ENCODE measurements around the gene SMIM23.

The SMIM23 gene

DNA sequence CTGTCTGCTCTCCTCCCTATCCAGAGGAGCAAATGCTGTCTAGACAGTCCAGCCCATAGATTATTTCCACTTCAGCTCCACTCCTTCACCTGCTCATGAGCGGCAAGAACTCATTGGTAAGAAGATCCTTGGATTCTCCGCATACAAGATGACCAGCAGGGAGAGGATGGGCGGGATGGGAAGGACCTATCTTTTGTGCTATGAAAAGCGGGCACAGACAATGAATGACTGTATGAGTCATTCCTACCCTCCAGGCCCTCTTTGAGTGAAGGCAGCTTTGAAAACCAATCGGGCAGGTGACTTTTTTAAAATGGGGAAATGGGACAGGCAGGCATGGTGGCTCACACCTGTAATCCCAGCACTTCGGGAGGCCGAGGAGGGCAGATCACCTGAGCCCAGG lies 49.4 kb downstream of the SMIM23 start:
- H3K4me1 ChIP-seq, result no peaks in the 10 kb centered on the region
- TF ChIP-seq, protein P1, sequence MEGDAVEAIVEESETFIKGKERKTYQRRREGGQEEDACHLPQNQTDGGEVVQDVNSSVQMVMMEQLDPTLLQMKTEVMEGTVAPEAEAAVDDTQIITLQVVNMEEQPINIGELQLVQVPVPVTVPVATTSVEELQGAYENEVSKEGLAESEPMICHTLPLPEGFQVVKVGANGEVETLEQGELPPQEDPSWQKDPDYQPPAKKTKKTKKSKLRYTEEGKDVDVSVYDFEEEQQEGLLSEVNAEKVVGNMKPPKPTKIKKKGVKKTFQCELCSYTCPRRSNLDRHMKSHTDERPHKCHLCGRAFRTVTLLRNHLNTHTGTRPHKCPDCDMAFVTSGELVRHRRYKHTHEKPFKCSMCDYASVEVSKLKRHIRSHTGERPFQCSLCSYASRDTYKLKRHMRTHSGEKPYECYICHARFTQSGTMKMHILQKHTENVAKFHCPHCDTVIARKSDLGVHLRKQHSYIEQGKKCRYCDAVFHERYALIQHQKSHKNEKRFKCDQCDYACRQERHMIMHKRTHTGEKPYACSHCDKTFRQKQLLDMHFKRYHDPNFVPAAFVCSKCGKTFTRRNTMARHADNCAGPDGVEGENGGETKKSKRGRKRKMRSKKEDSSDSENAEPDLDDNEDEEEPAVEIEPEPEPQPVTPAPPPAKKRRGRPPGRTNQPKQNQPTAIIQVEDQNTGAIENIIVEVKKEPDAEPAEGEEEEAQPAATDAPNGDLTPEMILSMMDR (IDR thresholded peaks at IDR 0.05), result no peak
- no peak overlapping the region for H3K4me2 ChIP-seq (ENCODE audit: low read length)
- H3K4me3 ChIP-seq (ENCODE audit: low read depth, low read length), result no peak overlapping the region
- no peaks in the 10 kb centered on the region for H3K27me3 ChIP-seq (ENCODE audit: control insufficient read depth, insufficient read depth, low read length)
- H3K79me2 ChIP-seq, result no peaks in the 10 kb centered on the region
- no peak overlapping the region for H3K27ac ChIP-seq
- no peaks in the 10 kb centered on the region for H3K36me3 ChIP-seq (ENCODE audit: control insufficient read depth, insufficient read depth, low read length)
- H3K9me3 ChIP-seq (ENCODE audit: control insufficient read depth, low read length), result no peaks in the 10 kb centered on the region
- H2AFZ ChIP-seq, result no peak overlapping the region
- H3K9ac ChIP-seq, result no peak overlapping the region

DNA sequence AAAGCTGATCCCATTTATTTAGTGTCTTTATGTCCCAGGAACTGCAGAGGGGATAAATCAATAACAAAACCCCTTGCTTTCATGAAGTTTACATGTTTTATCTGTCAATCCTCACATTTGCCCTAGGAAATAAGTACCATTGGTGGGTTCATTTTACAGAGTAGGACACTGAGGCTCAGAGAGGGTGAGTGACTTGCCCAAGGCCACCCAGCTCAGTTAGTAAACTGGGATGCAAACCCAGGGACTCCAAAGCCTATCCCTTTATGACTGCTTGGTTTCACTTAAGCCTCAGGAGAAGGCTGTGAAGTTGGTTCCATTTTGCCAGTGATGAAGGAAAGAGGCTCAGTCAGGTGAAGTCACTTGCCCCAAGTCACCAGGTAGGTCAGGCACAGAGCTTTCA lies 51.9 kb downstream of the SMIM23 start:
- H3K27ac ChIP-seq, result no peak overlapping the region
- H3K27me3 ChIP-seq (ENCODE audit: control insufficient read depth, insufficient read depth, low read length), result no peaks in the 10 kb centered on the region
- H3K9ac ChIP-seq, result no peak overlapping the region
- no peak overlapping the region for H3K4me2 ChIP-seq (ENCODE audit: low read length)
- no peak overlapping the region for H2AFZ ChIP-seq
- H3K9me3 ChIP-seq (ENCODE audit: control insufficient read depth, low read length), result no peaks in the 10 kb centered on the region
- TF ChIP-seq, protein P1 (IDR thresholded peaks at IDR 0.05), result no peak
- no peaks in the 10 kb centered on the region for H3K79me2 ChIP-seq
- no peak overlapping the region for H3K4me3 ChIP-seq (ENCODE audit: low read depth, low read length)
- H3K4me1 ChIP-seq, result no peaks in the 10 kb centered on the region
- no peaks in the 10 kb centered on the region for H3K36me3 ChIP-seq (ENCODE audit: control insufficient read depth, insufficient read depth, low read length)

DNA sequence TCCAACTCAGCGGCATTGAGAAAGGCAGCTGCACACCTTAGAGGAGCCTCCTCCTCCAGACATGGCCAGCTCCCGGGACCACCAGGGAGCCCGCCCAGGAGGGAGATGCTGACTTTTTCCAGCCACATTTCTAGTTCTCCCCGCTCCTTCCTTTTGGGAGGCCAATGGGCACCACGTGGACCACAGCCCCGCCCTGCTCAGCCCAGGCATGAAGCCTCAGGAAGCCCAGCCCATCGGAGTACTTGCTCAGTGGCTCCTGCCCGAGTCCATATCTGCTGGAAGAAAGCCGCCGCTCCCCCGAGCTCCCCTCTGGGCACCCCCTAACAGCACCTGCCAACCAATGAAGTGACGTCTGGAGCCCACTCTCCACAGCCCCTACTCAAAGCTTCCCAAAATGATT lies 52.4 kb downstream of the SMIM23 start:
- Histone ChIP-seq H3K4me3 (ENCODE audit: low read depth, low read length) (no peak overlapping the region), H2AFZ (no peak overlapping the region), H3K27ac (no peak overlapping the region), H3K4me1 (no peaks in the 10 kb centered on the region), H3K27me3 (ENCODE audit: control insufficient read depth, insufficient read depth, low read length) (no peaks in the 10 kb centered on the region), H3K79me2 (no peaks in the 10 kb centered on the region), H3K9ac (no peak overlapping the region), H3K36me3 (ENCODE audit: control insufficient read depth, insufficient read depth, low read length) (no peaks in the 10 kb centered on the region), H3K9me3 (ENCODE audit: control insufficient read depth, low read length) (no peaks in the 10 kb centered on the region), H3K4me2 (ENCODE audit: low read length) (no peak overlapping the region)
- TF ChIP-seq, protein P1 (IDR thresholded peaks at IDR 0.05), result no peak

DNA sequence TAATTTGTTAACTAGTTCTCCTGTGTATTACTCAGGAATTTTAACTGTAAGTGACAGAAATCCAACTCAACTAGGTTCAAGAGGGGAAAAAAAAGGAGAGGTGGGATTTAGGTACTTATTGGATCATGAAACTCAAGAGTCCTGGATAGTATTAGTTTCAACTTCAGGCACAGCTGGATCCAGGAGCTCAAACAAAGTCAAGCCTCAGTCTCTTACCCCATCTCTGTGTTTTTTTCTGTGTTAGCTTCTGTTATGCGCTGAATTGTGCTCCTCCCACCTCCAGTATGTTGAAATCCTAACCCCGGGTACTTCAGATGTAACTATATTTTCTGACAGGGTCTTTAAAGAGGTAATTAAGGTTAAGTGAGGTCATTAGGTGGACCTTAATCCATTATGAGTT lies 53.5 kb downstream of the SMIM23 start:
- H3K27me3 ChIP-seq (ENCODE audit: control insufficient read depth, insufficient read depth, low read length), result no peaks in the 10 kb centered on the region
- no peak overlapping the region for H3K27ac ChIP-seq
- H3K4me3 ChIP-seq (ENCODE audit: low read depth, low read length), result no peak overlapping the region
- no peaks in the 10 kb centered on the region for H3K36me3 ChIP-seq (ENCODE audit: control insufficient read depth, insufficient read depth, low read length)
- no peak overlapping the region for H3K4me2 ChIP-seq (ENCODE audit: low read length)
- no peak overlapping the region for H2AFZ ChIP-seq
- no peak overlapping the region for H3K9ac ChIP-seq
- TF ChIP-seq, protein P1 (IDR thresholded peaks at IDR 0.05), result no peak
- no peaks in the 10 kb centered on the region for H3K4me1 ChIP-seq
- no peaks in the 10 kb centered on the region for H3K9me3 ChIP-seq (ENCODE audit: control insufficient read depth, low read length)
- H3K79me2 ChIP-seq, result no peaks in the 10 kb centered on the region

DNA sequence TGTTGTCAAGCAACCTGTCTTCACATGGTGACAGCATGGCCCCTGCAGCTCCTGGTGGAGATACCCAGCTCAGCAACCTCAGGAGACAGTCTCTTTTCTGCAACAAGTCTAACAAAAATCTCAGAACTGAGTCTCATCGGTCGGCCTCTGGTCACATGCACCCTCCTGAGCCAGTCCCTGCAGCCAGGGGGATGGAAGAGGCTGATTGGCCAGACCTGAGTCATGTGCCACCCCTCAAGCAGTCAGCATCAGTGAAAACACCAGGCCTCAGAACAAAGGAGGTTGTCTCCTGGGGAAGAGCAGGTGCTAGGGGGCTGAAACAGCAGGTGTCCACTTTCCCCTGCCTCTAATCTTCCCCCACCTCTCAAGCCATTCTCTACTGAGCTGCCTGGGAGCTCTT lies 54.4 kb downstream of the SMIM23 start:
- no peaks in the 10 kb centered on the region for H3K79me2 ChIP-seq
- no peaks in the 10 kb centered on the region for H3K9me3 ChIP-seq (ENCODE audit: control insufficient read depth, low read length)
- H3K27me3 ChIP-seq (ENCODE audit: control insufficient read depth, insufficient read depth, low read length), result no peaks in the 10 kb centered on the region
- no peaks in the 10 kb centered on the region for H3K36me3 ChIP-seq (ENCODE audit: control insufficient read depth, insufficient read depth, low read length)
- no peak overlapping the region for H3K9ac ChIP-seq
- H3K27ac ChIP-seq, result no peak overlapping the region
- no peak overlapping the region for H3K4me3 ChIP-seq (ENCODE audit: low read depth, low read length)
- H3K4me1 ChIP-seq, result no peaks in the 10 kb centered on the region
- H3K4me2 ChIP-seq (ENCODE audit: low read length), result no peak overlapping the region
- TF ChIP-seq, protein P1 (IDR thresholded peaks at IDR 0.05), result no peak
- no peak overlapping the region for H2AFZ ChIP-seq

Data from parathyroid adenoma (tissue), 2 donors.